HepG2 (cell line): ENCODE measurements around the gene LITAF. TPM values are rescaled to one million over a fixed set of nuclear protein-coding genes. Genes with fewer than 3 reads are reported as not detected.

Source experiments
- HBP1 ChIP-seq: IDR thresholded peaks from 2 replicates; pipeline ENCODE4 v1.6.1; 2016; ENCODE audit warnings: low read depth, control low read depth
- KIAA2018 ChIP-seq: sonication (generic); formaldehyde crosslinking; IDR thresholded peaks from 2 replicates; pipeline ENCODE4 v1.5.0; 2020; ENCODE audit warnings: mild to moderate bottlenecking, missing genetic modification reagents, borderline replicate concordance
- MIXL1 ChIP-seq: IDR thresholded peaks from 2 replicates; pipeline ENCODE4 v1.6.1; 2016
- PITX1 ChIP-seq: sonication (generic); formaldehyde crosslinking; IDR thresholded peaks from 2 replicates; pipeline ENCODE4 v1.5.1; 2020; ENCODE audit warnings: mild to moderate bottlenecking, missing genetic modification reagents
- ZFAT ChIP-seq: sonication (generic); formaldehyde crosslinking; conservative IDR thresholded peaks from 2 replicates; pipeline ENCODE4 v1.8.1; 2023; ENCODE audit warnings: missing genetic modification reagents, inconsistent platforms
- ZNF207 ChIP-seq: fragments of 450-650 bp; IDR thresholded peaks from 2 replicates; pipeline ENCODE4 v1.6.1; 2016; ENCODE audit warnings: antibody characterized with exemption, borderline replicate concordance
- ZNF605 ChIP-seq: sonication (generic); formaldehyde crosslinking; IDR thresholded peaks from 2 replicates; pipeline ENCODE4 v1.8.0; 2022; ENCODE audit warnings: mild to moderate bottlenecking, missing genetic modification reagents
- polyA plus RNA-seq, 8 experiments: library from polyadenylated mRNA; depleted of rRNA in 3 of 8; stranded (reverse) in 7 of 8; unstranded in 1 of 8; fragments of >200 nt; fragmentation: Illumina TruSeq in 4 of 8; extraction: Trizol in 4 of 8; gene quantifications; 2 replicates each; pipeline versions ENCODE4 v1.2.1 to v1.2.3, GENCODE V29; 2011 to 2016; ENCODE audit warnings: low read depth in 4 of 8, missing spikeins in 1 of 8, mixed read lengths in 1 of 8; ENCODE audit not compliant: insufficient read depth in 1 of 8
- total RNA-seq, 5 experiments: library from RNA; depleted of rRNA; stranded (reverse); fragments of >200 nt; fragmentation: Illumina TruSeq; extraction: Trizol; gene quantifications; 2 replicates each; pipeline ENCODE4 v1.2.3, GENCODE V29; 2016; ENCODE audit warnings: low read depth in 1 of 5

Gene LITAF
- total and polyA plus RNA-seq, 2 of the 13 experiments (the other 11 are each of a cell fraction or from before 2014, with no cell fraction given), result 80.1 to 141 TPM

- TF ChIP-seq ZNF207 (no peak), ZNF605 (CRISPR knock-in tag) (no peak), MIXL1 (CRISPR knock-in tag) (no peak), PITX1 (CRISPR knock-in tag) (no peak), KIAA2018 (CRISPR knock-in tag) (no peak), ZFAT (no peak), HBP1 (CRISPR knock-in tag) (no peak)
- TF ChIP-seq, all 625 proteins: peak for 11
Measured at GRCh38 chr16:11498683-11499082, 88.0 kb downstream of the LITAF start (continued).
